Psoas muscle (tissue), 8 donors: ENCODE data around the gene SNN. TPM values are rescaled to one million over a fixed set of nuclear protein-coding genes. Genes with fewer than 3 reads are reported as not detected.
A peak's percentile ranks its signal among the peaks of the same experiment; 100 is the strongest.

Experiments
- ATAC-seq, 4 donors: fragments of 200-7000 bp; cut with Tn5 transposase; one replicate each; pipeline ENCODE4 v1.9.1; 2020; ENCODE audit warnings: moderate library complexity in 3 of 4, mild to moderate bottlenecking in 2 of 4
- DNase-seq, 2 donors: peaks; one replicate each; pipeline ENCODE4 v3.0.0-alpha.2; 2020
- H3K27ac ChIP-seq: fragments of 200-600 bp; one replicate; pipeline ENCODE4 v1.8.0; 2022
- H3K27me3 ChIP-seq, 3 donors: fragments of 200-600 bp in 1 of 3; one replicate each; pipeline versions ENCODE4 v1.6.1 to v1.8.0; 2013 to 2022; ENCODE audit warnings: low read length in 2 of 3, mild to moderate bottlenecking in 2 of 3, moderate library complexity in 1 of 3; ENCODE audit not compliant: insufficient read depth in 3 of 3
- H3K36me3 ChIP-seq, 2 donors: fragments of 200-600 bp in 1 of 2; one replicate each; pipeline versions ENCODE4 v1.6.1 to v1.8.0; 2013 to 2022; ENCODE audit warnings: low read depth in 1 of 2, mild to moderate bottlenecking in 1 of 2, moderate library complexity in 1 of 2; ENCODE audit not compliant: insufficient read depth in 1 of 2
- H3K4me1 ChIP-seq: fragments of 200-600 bp; one replicate; pipeline ENCODE4 v1.8.0; 2022
- H3K4me3 ChIP-seq: fragments of 200-600 bp; one replicate; pipeline ENCODE4 v1.8.0; 2022; ENCODE audit warnings: mild to moderate bottlenecking
- H3K9me3 ChIP-seq: fragments of 200-600 bp; one replicate; pipeline ENCODE4 v1.8.0; 2022
- CTCF ChIP-seq: fragments of 200-600 bp; IDR thresholded peaks from one replicate; pipeline ENCODE4 v1.8.0; 2022; ENCODE audit warnings: antibody characterized with exemption
- WGBS, 3 donors: extraction: QIAGEN DNeasy Blood & Tissue Kit; methylation state at CpG; one replicate each; pipeline versions ENCODE4 v1.1.6 to v1.1.7; 2013; 5-methylcytosine and 5-hydroxymethylcytosine counted together
- intact Hi-C, 2 donors: fragments of 100-400 bp; cut with DNase I; formaldehyde crosslinking; loops; one replicate each; pipeline versions ENCODE4 v1.11.0 to v1.14.2; 2022
- polyA plus RNA-seq, 3 donors: library from polyadenylated mRNA; stranded (reverse); fragments of 200-250 nt; gene quantifications; one replicate each; pipeline ENCODE4 v1.2.3, GENCODE V29; 2013
- total RNA-seq, 4 donors: library from RNA; stranded (reverse); fragmentation: NEBNext Ultra II Directional in 2 of 4; extraction: Animal tissue kit (Norgen Biotek cat#: 25700) in 2 of 4; gene quantifications; one replicate each; pipeline versions ENCODE4 v1.2.1 to v1.2.4, GENCODE V29; 2021 to 2023
- donor health status: healthy with polysubstance abuse.
- donor health status: DM: no; HTN: no; CAD: no; lungs with moderate emphysema.
- donor health status: Bipolar disorder and iron deficiency.
- donor health status: healthy.
- donor health status: DM: yes; HTN: yes; CAD: no.
- donor health status: DM: no; HTN: no; CAD: no.
- donor health status: DM: no; HTN: no; CAD: no.
- donor health status: DM: yes; HTN: yes; CAD: no.

SNN gene
- total and polyA plus RNA-seq, 7 donors, result 30.3 to 152 (median 100) TPM

GRCh38 chr16:11639925-11640899 lies 28.0 kb upstream of the SNN start:
- ATAC-seq, result peak; percentile 90 to 94 (median 92)
- intact Hi-C loops, result loop anchor here (1.0 to 10.0 kb wide), 7 partner anchors 53 to 248 kb away; partner anchors contain the start of gene LITAF (in 1 of the 2)
- H3K27me3 ChIP-seq, result no peaks in the 10 kb centered on the region
- peaks cover 23% of the 10 kb centered on the region for H3K4me1 ChIP-seq
- no peaks in the 10 kb centered on the region for H3K36me3 ChIP-seq
- DNase-seq, result peak; percentile 86 to 89
- no peak for TF ChIP-seq CTCF
- H3K27ac ChIP-seq, result peak overlapping the region; percentile 93
- no peaks in the 10 kb centered on the region for H3K9me3 ChIP-seq
- WGBS, 3 donors, result 21 to 35% (median 21%) methylated on average over 25 of the region's 25 CpGs
- H3K4me3 ChIP-seq, result peak overlapping the region; percentile 35

- Histone ChIP-seq H3K4me1 (peaks cover 23% of the 10 kb centered on the region), H3K9me3 (no peaks in the 10 kb centered on the region), H3K4me3 (peak overlapping the region; percentile 11), H3K36me3 (no peaks in the 10 kb centered on the region), H3K27me3 (no peaks in the 10 kb centered on the region), H3K27ac (peak overlapping the region; percentile 93)
- intact Hi-C loops, result loop anchor here (1.0 to 10.0 kb wide), 6 partner anchors 54 to 244 kb away; partner anchors contain the start of gene LITAF (in 1 of the 2)
- DNase-seq, result no peak
- TF ChIP-seq CTCF, result peak; percentile 87
- WGBS, 3 donors, result 36 to 50% (median 42%) methylated on average over 20 of the region's 20 CpGs
- peak; percentile 42 to 78 (median 66) for ATAC-seq
Observed at GRCh38 chr16:11640987-11641817, 27.1 kb upstream of the SNN start.

GRCh38 chr16:11642765-11643116 lies 25.5 kb upstream of the SNN start:
- no peak overlapping the region for H3K4me3 ChIP-seq
- intact Hi-C loops, result loop anchor here (5.0 to 10.0 kb wide), 5 partner anchors 55 to 245 kb away; partner anchors contain the start of gene LITAF (in 1 of the 2)
- WGBS, 3 donors, result 57 to 67% (median 64%) methylated on average over 4 of the region's 4 CpGs

GRCh38 chr16:11649276-11649675 lies 19.0 kb upstream of the SNN start:
- DNase-seq (no peak), ATAC-seq (no peak)
- 71 to 78% (median 76%) methylated on average over 7 of the region's 7 CpGs for WGBS, 3 donors
- H3K9me3 ChIP-seq, result no peaks in the 10 kb centered on the region
- H3K27ac ChIP-seq, result no peak overlapping the region
- H3K27me3 ChIP-seq, result no peaks in the 10 kb centered on the region
- peaks cover 3% of the 10 kb centered on the region for H3K4me1 ChIP-seq
- intact Hi-C loops, result loop anchor here in 1 of 2 donors (10.0 kb wide), 1 partner anchor 66 kb away; no protein-coding TSS in a partner anchor
- no peak overlapping the region for H3K4me3 ChIP-seq
- no peak for TF ChIP-seq CTCF
- H3K36me3 ChIP-seq, result no peaks in the 10 kb centered on the region

More at GRCh38 chr16:11642765-11643116, 25.5 kb upstream of the SNN start:
- H3K27me3 ChIP-seq, result no peaks in the 10 kb centered on the region
- peaks cover 23% of the 10 kb centered on the region for H3K4me1 ChIP-seq
- ATAC-seq, result no peak
- H3K27ac ChIP-seq, result no peak overlapping the region
- H3K36me3 ChIP-seq, result no peaks in the 10 kb centered on the region
- H3K9me3 ChIP-seq, result no peaks in the 10 kb centered on the region
- no peak for TF ChIP-seq CTCF
- no peak for DNase-seq
